K562 (cell line): Measurements from ENCODE around the gene SPATC1L. TPM values are rescaled to one million over a fixed set of nuclear protein-coding genes. Genes with fewer than 3 reads are reported as not detected.

ENCODE experiments used
- ATAC-seq: fragments of 200-7000 bp; cut with Tn5 transposase; 3 replicates; pipeline ENCODE4 v1.9.1; 2020; ENCODE audit warnings: moderate library complexity
- BruUV-seq: library from RNA; stranded (reverse); fragments of 400-500 nt; replicated peaks from 2 replicates; lab custom pipeline; 2021; lab: Mats Ljungman, UMichigan
- CTCF ChIA-PET: fragments of 300-600 bp; formaldehyde crosslinking; extraction: SDS; loops from one replicate; lab custom pipeline; 2021; ENCODE audit warnings: low intra/inter-chr PET ratio; lab: Yijun Ruan, JAX
- POLR2A ChIA-PET: fragments of 300-600, 350-650 bp; sonication (Branson Sonifier 250); formaldehyde crosslinking; extraction: SDS; loops from one replicate; lab custom pipeline; 2021; ENCODE audit warnings: antibody characterized with exemption, inconsistent platforms; lab: Yijun Ruan, JAX
- DNase-seq, 4 experiments: peaks; one replicate each; pipeline versions ENCODE4 v3.0.0 to v3.0.0-alpha.2; 2011 to 2018; ENCODE audit warnings: low spot score in 3 of 4, mixed read lengths in 3 of 4; ENCODE audit errors: extremely low read depth in 1 of 4
- FAIRE-seq: peaks from 2 replicates; lab custom pipeline; 2011; peaks lifted over from hg19 to GRCh38; lab: Jason Lieb, UNC
- H2AFZ ChIP-seq: 2 replicates; pipeline ENCODE4 v1.6.0; 2011; ENCODE audit warnings: low read depth, low read length, control low read depth, inconsistent platforms
- H3K27ac ChIP-seq: fragments of 200-600 bp; 3 replicates; pipeline ENCODE4 v1.8.0; 2011; ENCODE audit warnings: low read depth, mild to moderate bottlenecking, control low read depth, inconsistent platforms, low read length, moderate library complexity, mixed read lengths; ENCODE audit errors: extremely low read depth
- H3K27me3 ChIP-seq, 2 experiments: fragments of 300-600 bp in 1 of 2; 2 replicates in 1 of 2; 3 replicates in 1 of 2; pipeline versions ENCODE4 v1.6.0 to v1.8.0; 2011; ENCODE audit warnings: inconsistent platforms in 2 of 2, low read length in 2 of 2, mild to moderate bottlenecking in 1 of 2, mixed read lengths in 1 of 2, moderate library complexity in 1 of 2; ENCODE audit not compliant: control insufficient read depth in 2 of 2, insufficient read depth in 2 of 2
- H3K36me3 ChIP-seq: fragments of 300-600 bp; 3 replicates; pipeline ENCODE4 v1.8.0; 2011; ENCODE audit warnings: mild to moderate bottlenecking, low read length, inconsistent platforms; ENCODE audit not compliant: control insufficient read depth, insufficient read depth
- H3K4me1 ChIP-seq, 2 experiments: fragments of 200-600 bp in 1 of 2; replicated peaks in 1 of 2; 2 replicates in 1 of 2; 3 replicates in 1 of 2; pipeline versions ENCODE4 v1.5.1 to v1.8.0; 2011; ENCODE audit warnings: inconsistent platforms in 2 of 2, low read length in 2 of 2, mild to moderate bottlenecking in 1 of 2, mixed read lengths in 1 of 2, moderate library complexity in 1 of 2; ENCODE audit not compliant: control insufficient read depth in 2 of 2, insufficient read depth in 2 of 2
- H3K4me2 ChIP-seq: 2 replicates; pipeline ENCODE4 v1.6.1; 2011; ENCODE audit warnings: low read length, control low read depth, inconsistent platforms, mixed read lengths; ENCODE audit not compliant: insufficient read depth
- H3K4me3 ChIP-seq: fragments of 200-600 bp; sonication (generic), shearing (Covaris generic); 2 replicates; pipeline ENCODE4 v1.5.1; 2016; ENCODE audit warnings: control low read depth, inconsistent platforms
- H3K79me2 ChIP-seq: fragments of 200-600 bp; 3 replicates; pipeline ENCODE4 v1.8.0; 2011; ENCODE audit warnings: low read length, inconsistent platforms; ENCODE audit not compliant: control insufficient read depth, insufficient read depth
- H3K9ac ChIP-seq, 2 experiments: 2 replicates each; pipeline versions ENCODE4 v1.6.0 to v1.6.1; 2011; ENCODE audit warnings: low read depth in 2 of 2, low read length in 2 of 2, control low read depth in 1 of 2, inconsistent platforms in 1 of 2, mild to moderate bottlenecking in 1 of 2, mixed read lengths in 1 of 2; ENCODE audit not compliant: insufficient read depth in 1 of 2
- H3K9me1 ChIP-seq: one replicate; pipeline ENCODE4 v1.6.0; 2011; ENCODE audit warnings: inconsistent platforms, mild to moderate bottlenecking, low read length, moderate library complexity; ENCODE audit not compliant: control insufficient read depth, insufficient read depth
- H3K9me3 ChIP-seq: replicated peaks from 2 replicates; pipeline ENCODE4 v1.5.1; 2011; ENCODE audit warnings: low read depth, low read length, inconsistent platforms; ENCODE audit not compliant: control insufficient read depth, insufficient read depth
- H4K20me1 ChIP-seq: replicated peaks from 2 replicates; pipeline ENCODE4 v1.6.1; 2011; ENCODE audit warnings: low read length, inconsistent platforms, mixed read lengths; ENCODE audit not compliant: control insufficient read depth, insufficient read depth
- CBFA2T2 ChIP-seq: fragments of 450-650 bp; conservative IDR thresholded peaks from 2 replicates; pipeline ENCODE4 v1.6.1; 2017; ENCODE audit warnings: mild to moderate bottlenecking
- CHCHD3 ChIP-seq: fragments of 250-450 bp; sonication (Bioruptor Pico); IDR thresholded peaks from 2 replicates; pipeline ENCODE4 v2.1.2; 2022; ENCODE audit warnings: mild to moderate bottlenecking
- FUS ChIP-seq: fragments of 200-400 bp; formaldehyde crosslinking; optimal IDR thresholded peaks from 2 replicates; pipeline ENCODE3; 2017; ENCODE audit warnings: low read depth, low read length
- HNRNPLL ChIP-seq: fragments of 200-400 bp; formaldehyde crosslinking; IDR thresholded peaks from 2 replicates; pipeline ENCODE4 v1.6.1; 2017; ENCODE audit warnings: low read length, low read depth, mild to moderate bottlenecking; ENCODE audit not compliant: poor library complexity, severe bottlenecking
- MEF2D ChIP-seq: conservative IDR thresholded peaks from 2 replicates; pipeline ENCODE4 v1.6.1; 2016; ENCODE audit warnings: low read depth, missing genetic modification characterization, missing compliant biosample characterization
- RBM14 ChIP-seq: fragments of 200-400 bp; formaldehyde crosslinking; IDR thresholded peaks from 2 replicates; pipeline ENCODE4 v1.6.1; 2018; ENCODE audit warnings: low read depth, mild to moderate bottlenecking, low read length, moderate library complexity, borderline replicate concordance; ENCODE audit not compliant: insufficient read depth
- SRSF9 ChIP-seq: fragments of 200-400 bp; formaldehyde crosslinking; IDR thresholded peaks from 2 replicates; pipeline ENCODE4 v1.6.1; 2017; ENCODE audit warnings: low read depth, low read length, borderline replicate concordance
- WGBS: fragments of 100-300 bp; shearing (Covaris generic); methylation state at CpG from one replicate; pipeline ENCODE4 v1.1.6; 2016; ENCODE audit warnings: low coverage, mixed read lengths; ENCODE audit not compliant: insufficient coverage; ENCODE audit errors: missing lambda C conversion rate; 5-methylcytosine and 5-hydroxymethylcytosine counted together
- in situ Hi-C: fragments of 300-500 bp; cut with MboI; formaldehyde crosslinking; loops from 4 replicates; pipeline ENCODE4 v1.15.0; 2018; ENCODE audit warnings: inconsistent platforms, mixed read lengths
- intact Hi-C: fragments of 100-400 bp; cut with micrococcal nuclease; formaldehyde crosslinking; loops from 2 replicates; pipeline ENCODE4 v1.14.2; 2022
- polyA plus RNA-seq, 8 experiments: library from polyadenylated mRNA; depleted of rRNA in 4 of 8; stranded (reverse) in 5 of 8; unstranded in 3 of 8; fragments of >200 nt; fragmentation: Nextera tagmentation in 2 of 8; fragmentation: Illumina TruSeq in 1 of 8; extraction: Ambion mirVana in 2 of 8; extraction: Trizol in 1 of 8; gene quantifications; 2 replicates each; pipeline versions ENCODE4 v1.2.1 to v1.2.3, GENCODE V29; 2011 to 2014; ENCODE audit warnings: inconsistent platforms in 1 of 8, missing spikeins in 1 of 8
- total RNA-seq, 7 experiments: library from RNA; depleted of rRNA in 6 of 7; stranded (reverse); fragments of >200 nt in 6 of 7; fragmentation: Illumina TruSeq in 2 of 7; extraction: Trizol in 2 of 7; gene quantifications; 2 replicates each; pipeline versions ENCODE4 v1.2.1 to v1.2.3, GENCODE V29; 2011 to 2021; ENCODE audit warnings: low replicate concordance in 1 of 7
- TF ChIP-seq, protein P1 (sequence below): fragments of 450-650 bp; IDR thresholded peaks from 2 replicates; pipeline ENCODE4 v1.7.0; 2016; ENCODE audit warnings: borderline replicate concordance

The SPATC1L gene
- total and polyA plus RNA-seq, 9 of the 15 experiments (the other 6 are each of a cell fraction or from before 2014, with no cell fraction given) = 0.14 to 121 (median 34.0) TPM; not detected in 1

DNA sequence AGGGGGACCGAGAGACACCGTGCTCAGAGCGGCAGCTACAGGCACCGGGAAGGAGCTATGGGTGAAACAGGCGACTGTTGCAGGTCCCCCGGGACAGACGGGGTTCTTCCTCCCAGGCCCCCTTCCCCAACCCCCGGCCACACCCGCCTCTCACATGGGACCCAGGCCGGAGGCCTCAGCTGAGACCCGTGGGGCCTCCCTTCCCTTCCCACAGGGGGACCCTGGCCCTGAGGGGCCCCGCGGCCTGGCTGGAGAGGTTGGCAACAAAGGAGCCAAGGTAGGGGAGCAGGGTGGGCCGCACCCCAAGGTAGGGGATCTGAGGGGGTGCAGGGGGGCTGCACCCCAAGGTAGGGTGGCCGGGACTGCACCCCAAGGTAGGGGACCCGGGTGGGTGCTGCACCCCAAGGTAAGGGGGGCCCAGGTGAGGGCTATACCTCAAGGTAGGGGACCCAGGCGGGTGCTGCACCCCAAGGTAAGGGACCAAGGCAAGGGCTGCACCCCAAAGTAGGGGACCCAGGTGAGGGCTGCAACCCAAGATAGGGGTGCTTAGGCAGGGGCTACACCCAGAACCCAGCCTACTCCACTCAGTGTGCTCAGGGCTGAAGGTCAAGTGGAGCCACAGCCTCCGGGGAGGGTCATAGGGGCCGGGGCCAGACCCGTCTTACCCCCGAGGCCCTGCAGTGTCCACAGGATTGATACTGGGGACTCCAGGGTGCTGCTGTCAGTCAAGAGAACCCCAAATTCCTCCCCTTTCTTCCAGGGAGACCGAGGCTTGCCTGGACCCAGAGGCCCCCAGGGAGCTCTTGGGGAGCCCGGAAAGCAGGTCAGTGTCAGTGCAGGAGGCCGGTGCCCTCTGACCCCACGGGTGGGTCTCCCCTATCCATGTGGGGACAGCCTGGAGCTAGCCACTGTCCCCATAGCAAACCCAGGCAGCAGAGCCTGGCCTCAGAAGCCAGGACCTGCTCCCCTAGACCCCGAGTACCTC is 63.7 kb downstream of the SPATC1L start:
- intact Hi-C loops = no loop called here
- no peaks in the 10 kb centered on the region for H3K36me3 ChIP-seq
- H3K27ac ChIP-seq = no peak overlapping the region
- BruUV-seq = no TSS peak
- in situ Hi-C loops = no loop called here
- ATAC-seq (no peak), FAIRE-seq (no peak), DNase-seq (no peak)
- ChIA-PET POLR2A (interaction anchor here (0.7 to 2.0 kb wide), 3 partner anchors 10 to 141 kb away, joined by 3 to 4 read pairs (median 4); no protein-coding TSS in a partner anchor), CTCF (no interaction called here)
- H3K4me2 ChIP-seq = no peak overlapping the region
- H3K4me1 ChIP-seq = peaks cover 0 to 70% of the 10 kb centered on the region in 2 experiments; a peak in 2 of 5 replicates
- H3K9me1 ChIP-seq = no peaks in the 10 kb centered on the region
- H3K9me3 ChIP-seq = no peaks in the 10 kb centered on the region
- no peak for TF ChIP-seq RBM14
- TF ChIP-seq CHCHD3 (CRISPR knock-in tag) = no peak
- TF ChIP-seq SRSF9 = no peak
- no peak for TF ChIP-seq MEF2D (tag)
- TF ChIP-seq HNRNPLL = no peak
- TF ChIP-seq, protein P1, sequence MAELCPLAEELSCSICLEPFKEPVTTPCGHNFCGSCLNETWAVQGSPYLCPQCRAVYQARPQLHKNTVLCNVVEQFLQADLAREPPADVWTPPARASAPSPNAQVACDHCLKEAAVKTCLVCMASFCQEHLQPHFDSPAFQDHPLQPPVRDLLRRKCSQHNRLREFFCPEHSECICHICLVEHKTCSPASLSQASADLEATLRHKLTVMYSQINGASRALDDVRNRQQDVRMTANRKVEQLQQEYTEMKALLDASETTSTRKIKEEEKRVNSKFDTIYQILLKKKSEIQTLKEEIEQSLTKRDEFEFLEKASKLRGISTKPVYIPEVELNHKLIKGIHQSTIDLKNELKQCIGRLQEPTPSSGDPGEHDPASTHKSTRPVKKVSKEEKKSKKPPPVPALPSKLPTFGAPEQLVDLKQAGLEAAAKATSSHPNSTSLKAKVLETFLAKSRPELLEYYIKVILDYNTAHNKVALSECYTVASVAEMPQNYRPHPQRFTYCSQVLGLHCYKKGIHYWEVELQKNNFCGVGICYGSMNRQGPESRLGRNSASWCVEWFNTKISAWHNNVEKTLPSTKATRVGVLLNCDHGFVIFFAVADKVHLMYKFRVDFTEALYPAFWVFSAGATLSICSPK = no peak
- TF ChIP-seq FUS = no peak
- TF ChIP-seq CBFA2T2 = no peak
- peaks cover 21 to 68% of the 10 kb centered on the region in 2 experiments; a peak in 3 of 5 replicates for H3K27me3 ChIP-seq
- WGBS = 6% methylated on average over 24 of the region's 26 CpGs
- H3K4me3 ChIP-seq = no peak overlapping the region
- H3K9ac ChIP-seq = no peak overlapping the region; a peak in 1 of 4 replicates
- H2AFZ ChIP-seq = no peak overlapping the region
- H3K79me2 ChIP-seq = no peaks in the 10 kb centered on the region
- H4K20me1 ChIP-seq = peaks cover 4% of the 10 kb centered on the region; the same call in 1 of the 2 replicates
